Memory B cell (primary cell): ENCODE measurements around the gene ARFGAP3.
A peak's percentile ranks its signal among the peaks of the same experiment; 100 is the strongest.

Source experiments
- ATAC-seq: fragments of 150-1000 bp; cut with Tn5 transposase; 2 replicates; pipeline ENCODE4 v1.10.0; 2021; ENCODE audit warnings: low read depth, mild to moderate bottlenecking, moderate library complexity
- DNase-seq, 2 donors: peaks; one replicate each; pipeline ENCODE4 v3.0.0; 2022; ENCODE audit warnings: low spot score in 2 of 2
- H3K27ac Mint-ChIP-seq: one replicate; pipeline ENCODE4 v1.8.0; 2022; ENCODE audit warnings: mild to moderate bottlenecking, moderate library complexity, mixed read lengths
- H3K27me3 Mint-ChIP-seq: one replicate; pipeline ENCODE4 v1.8.0; 2022; ENCODE audit warnings: mixed read lengths
- H3K36me3 Mint-ChIP-seq: one replicate; pipeline ENCODE4 v1.8.0; 2022; ENCODE audit warnings: mild to moderate bottlenecking, mixed read lengths
- H3K4me1 Mint-ChIP-seq: one replicate; pipeline ENCODE4 v1.8.0; 2022; ENCODE audit warnings: mixed read lengths
- H3K4me3 Mint-ChIP-seq: one replicate; pipeline ENCODE4 v1.8.0; 2022; ENCODE audit warnings: mild to moderate bottlenecking, moderate library complexity, mixed read lengths
- H3K9me3 Mint-ChIP-seq: one replicate; pipeline ENCODE4 v1.8.0; 2022; ENCODE audit warnings: mixed read lengths

Gene ARFGAP3

DNA sequence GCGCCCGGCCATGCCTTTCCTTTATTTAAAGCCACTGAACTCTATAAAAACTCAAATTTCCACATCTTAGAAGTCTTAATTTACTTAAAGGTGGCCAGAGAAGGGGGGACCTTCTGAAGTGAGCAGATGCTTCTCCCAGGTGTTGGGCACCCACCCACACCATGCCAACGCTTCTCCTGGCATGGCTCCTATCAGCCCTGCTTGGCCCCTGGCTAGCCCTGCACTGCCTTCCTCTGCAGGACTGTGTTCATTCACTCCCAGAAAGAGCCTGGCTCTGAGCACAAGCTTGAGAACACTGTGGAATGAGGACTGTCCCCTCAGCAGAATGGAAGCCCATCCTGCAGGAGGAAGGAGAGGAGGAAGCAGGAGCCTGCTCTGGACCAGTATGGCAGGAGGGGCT lies 34.6 kb upstream of the ARFGAP3 start:
- H3K4me1 Mint-ChIP-seq = peaks cover 54% of the 10 kb centered on the region
- no peak overlapping the region for H3K4me3 Mint-ChIP-seq
- peaks cover 9% of the 10 kb centered on the region for H3K36me3 Mint-ChIP-seq
- H3K27me3 Mint-ChIP-seq = no peaks in the 10 kb centered on the region
- no peak overlapping the region for H3K27ac Mint-ChIP-seq
- DNase-seq = no peak
- no peak for ATAC-seq
- no peaks in the 10 kb centered on the region for H3K9me3 Mint-ChIP-seq

DNA sequence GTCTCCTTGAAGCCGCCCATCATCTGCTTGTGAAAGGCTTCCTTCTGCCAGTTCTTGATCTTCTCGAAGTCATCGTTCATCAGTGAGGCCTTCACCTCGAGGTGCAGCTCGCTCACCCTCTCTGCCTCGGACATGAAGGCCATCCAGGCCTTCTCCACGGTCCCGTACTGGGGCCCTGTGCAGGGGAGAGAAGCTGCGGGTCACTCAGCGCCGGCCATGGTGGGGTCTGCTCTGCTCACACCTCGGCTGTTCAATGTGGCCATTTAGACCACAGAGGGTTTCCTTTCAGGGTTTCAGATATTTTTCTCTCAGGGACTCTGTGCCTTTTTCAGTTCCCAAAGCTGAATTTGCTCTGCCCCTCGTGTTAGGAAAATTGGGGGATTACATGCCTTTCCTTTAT lies 33.9 kb upstream of the ARFGAP3 start:
- H3K27ac Mint-ChIP-seq = peak overlapping the region; percentile 38
- peaks cover 9% of the 10 kb centered on the region for H3K36me3 Mint-ChIP-seq
- no peak overlapping the region for H3K4me3 Mint-ChIP-seq
- H3K27me3 Mint-ChIP-seq = no peaks in the 10 kb centered on the region
- H3K4me1 Mint-ChIP-seq = peaks cover 49% of the 10 kb centered on the region
- no peaks in the 10 kb centered on the region for H3K9me3 Mint-ChIP-seq
- DNase-seq (no peak), ATAC-seq (no peak)

- peak overlapping the region; percentile 86 for H3K27ac Mint-ChIP-seq
- H3K27me3 Mint-ChIP-seq = no peaks in the 10 kb centered on the region
- DNase-seq (peak in 1 of 2 donors; percentile 36), ATAC-seq (peak; percentile 85)
- H3K9me3 Mint-ChIP-seq = no peaks in the 10 kb centered on the region
- peaks cover 37% of the 10 kb centered on the region for H3K4me1 Mint-ChIP-seq
- peak overlapping the region; percentile 61 for H3K4me3 Mint-ChIP-seq
- H3K36me3 Mint-ChIP-seq = peaks cover 11% of the 10 kb centered on the region
These were observed 32.2 kb upstream of the ARFGAP3 start for GRCh38 chr22:42889304-42889703.

DNA sequence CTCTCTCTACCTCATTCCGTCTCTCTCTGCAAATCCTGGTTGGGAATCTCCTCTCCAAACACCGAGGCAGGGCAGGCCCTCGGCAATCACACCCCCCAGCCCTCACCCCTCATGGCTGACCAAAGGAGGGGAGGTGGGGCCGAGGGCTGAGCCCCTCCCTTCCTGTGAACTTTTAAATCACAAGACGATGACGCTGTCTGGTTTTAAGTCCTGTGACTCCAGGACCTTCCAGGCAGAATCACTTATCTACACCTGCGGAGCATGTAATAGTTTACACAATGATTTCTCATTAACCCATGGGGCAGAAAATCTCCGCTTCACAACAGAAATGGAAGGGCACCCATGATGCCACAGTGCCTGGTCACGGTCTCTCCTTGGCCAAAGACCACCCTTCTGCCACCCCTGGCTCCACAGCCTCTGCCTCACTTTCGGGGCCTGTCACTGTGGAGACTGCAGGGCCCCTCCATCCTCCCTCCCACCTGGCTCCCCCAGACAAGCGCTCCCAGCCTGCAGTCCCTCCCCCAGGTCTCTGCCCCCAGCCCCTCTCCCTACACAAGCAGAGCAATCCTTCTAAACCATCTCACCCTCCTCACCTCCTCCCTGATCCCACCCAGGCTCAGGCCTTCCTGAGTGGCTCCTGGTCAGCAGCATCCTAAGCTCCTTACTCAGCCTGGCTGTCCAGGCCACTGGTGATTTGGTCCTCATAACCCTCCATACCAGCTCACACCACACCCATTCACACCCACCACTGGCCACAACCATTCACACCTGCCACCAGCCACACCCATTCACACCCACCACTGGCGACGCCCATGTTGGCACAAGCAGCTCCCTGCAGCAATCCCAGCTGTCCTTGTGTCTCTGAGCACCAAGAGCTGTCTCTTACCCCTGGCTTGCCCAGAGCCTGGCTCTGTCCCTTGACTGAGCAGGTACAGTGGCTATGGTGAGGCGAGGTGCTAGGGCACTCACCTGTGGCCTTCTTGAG lies 30.7 kb upstream of the ARFGAP3 start:
- peak overlapping the region; percentile 17 for H3K27ac Mint-ChIP-seq
- peaks cover 25% of the 10 kb centered on the region for H3K4me1 Mint-ChIP-seq
- H3K36me3 Mint-ChIP-seq = peaks cover 14% of the 10 kb centered on the region
- ATAC-seq (no peak), DNase-seq (no peak)
- no peak overlapping the region for H3K4me3 Mint-ChIP-seq
- H3K9me3 Mint-ChIP-seq = no peaks in the 10 kb centered on the region
- no peaks in the 10 kb centered on the region for H3K27me3 Mint-ChIP-seq

DNA sequence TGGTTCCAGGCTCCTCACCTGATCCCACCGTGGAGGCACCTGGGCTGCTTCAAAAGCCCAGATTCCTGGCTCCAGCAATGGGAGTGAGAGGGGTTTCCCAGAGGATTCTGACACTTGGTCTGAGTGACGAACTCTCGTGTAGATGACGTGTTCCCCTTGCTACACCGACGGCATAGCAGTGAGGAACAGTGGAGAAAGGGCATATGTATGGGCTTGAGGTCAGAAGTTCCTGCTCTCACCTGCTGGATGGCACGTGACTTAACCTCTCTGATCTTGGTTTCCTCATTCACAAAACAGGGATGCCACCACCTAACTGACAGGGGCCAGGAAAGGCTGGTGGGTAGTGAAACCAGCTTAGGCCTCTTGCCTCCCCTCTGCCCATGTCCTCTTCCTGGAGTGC lies 30.0 kb upstream of the ARFGAP3 start:
- DNase-seq = no peak
- peak overlapping the region; percentile 17 for H3K27ac Mint-ChIP-seq
- H3K27me3 Mint-ChIP-seq = no peaks in the 10 kb centered on the region
- H3K36me3 Mint-ChIP-seq = peaks cover 16% of the 10 kb centered on the region
- H3K4me3 Mint-ChIP-seq = no peak overlapping the region
- peaks cover 24% of the 10 kb centered on the region for H3K4me1 Mint-ChIP-seq
- no peak for ATAC-seq
- H3K9me3 Mint-ChIP-seq = no peaks in the 10 kb centered on the region

GRCh38 chr22:42885446-42885845 lies 28.4 kb upstream of the ARFGAP3 start:
- peaks cover 15% of the 10 kb centered on the region for H3K36me3 Mint-ChIP-seq
- H3K27ac Mint-ChIP-seq = peak overlapping the region; percentile 54
- H3K4me3 Mint-ChIP-seq = no peak overlapping the region
- H3K4me1 Mint-ChIP-seq = peaks cover 21% of the 10 kb centered on the region
- ATAC-seq (no peak), DNase-seq (no peak)
- H3K27me3 Mint-ChIP-seq = no peaks in the 10 kb centered on the region
- H3K9me3 Mint-ChIP-seq = no peaks in the 10 kb centered on the region

GRCh38 chr22:42884616-42885375 lies 27.7 kb upstream of the ARFGAP3 start:
- ATAC-seq = no peak
- H3K4me1 Mint-ChIP-seq = peaks cover 21% of the 10 kb centered on the region
- H3K36me3 Mint-ChIP-seq = peaks cover 17% of the 10 kb centered on the region
- no peak overlapping the region for H3K4me3 Mint-ChIP-seq
- DNase-seq = no peak
- H3K27ac Mint-ChIP-seq = no peak overlapping the region
- no peaks in the 10 kb centered on the region for H3K9me3 Mint-ChIP-seq
- H3K27me3 Mint-ChIP-seq = no peaks in the 10 kb centered on the region

GRCh38 chr22:42883970-42884369 lies 26.9 kb upstream of the ARFGAP3 start:
- DNase-seq (no peak), ATAC-seq (no peak)
- H3K27ac Mint-ChIP-seq = no peak overlapping the region
- no peak overlapping the region for H3K4me3 Mint-ChIP-seq
- H3K9me3 Mint-ChIP-seq = no peaks in the 10 kb centered on the region
- peaks cover 15% of the 10 kb centered on the region for H3K4me1 Mint-ChIP-seq
- H3K36me3 Mint-ChIP-seq = peaks cover 14% of the 10 kb centered on the region
- no peaks in the 10 kb centered on the region for H3K27me3 Mint-ChIP-seq

DNA sequence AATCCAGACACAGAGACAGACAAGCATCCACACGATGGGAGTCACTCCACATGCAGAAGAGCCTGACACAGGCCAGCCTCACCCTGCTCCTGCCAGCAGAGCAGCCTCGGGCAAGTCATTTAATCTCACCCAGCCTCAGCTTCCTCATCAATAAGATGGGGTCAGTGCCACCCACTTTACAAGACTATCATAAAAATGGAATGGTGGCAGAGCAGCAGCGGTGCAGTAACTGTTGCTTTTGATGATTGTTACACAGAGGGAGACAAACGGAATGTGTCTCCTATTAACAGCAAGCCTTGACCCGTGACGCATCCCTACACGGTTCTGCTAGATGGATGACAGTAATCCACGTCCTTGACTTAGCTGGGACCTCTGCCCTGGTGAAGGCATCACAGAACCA lies 26.0 kb upstream of the ARFGAP3 start:
- no peak overlapping the region for H3K4me3 Mint-ChIP-seq
- H3K9me3 Mint-ChIP-seq = no peaks in the 10 kb centered on the region
- peaks cover 6% of the 10 kb centered on the region for H3K4me1 Mint-ChIP-seq
- H3K36me3 Mint-ChIP-seq = peaks cover 12% of the 10 kb centered on the region
- no peak for DNase-seq
- H3K27me3 Mint-ChIP-seq = no peaks in the 10 kb centered on the region
- ATAC-seq = no peak
- no peak overlapping the region for H3K27ac Mint-ChIP-seq

DNA sequence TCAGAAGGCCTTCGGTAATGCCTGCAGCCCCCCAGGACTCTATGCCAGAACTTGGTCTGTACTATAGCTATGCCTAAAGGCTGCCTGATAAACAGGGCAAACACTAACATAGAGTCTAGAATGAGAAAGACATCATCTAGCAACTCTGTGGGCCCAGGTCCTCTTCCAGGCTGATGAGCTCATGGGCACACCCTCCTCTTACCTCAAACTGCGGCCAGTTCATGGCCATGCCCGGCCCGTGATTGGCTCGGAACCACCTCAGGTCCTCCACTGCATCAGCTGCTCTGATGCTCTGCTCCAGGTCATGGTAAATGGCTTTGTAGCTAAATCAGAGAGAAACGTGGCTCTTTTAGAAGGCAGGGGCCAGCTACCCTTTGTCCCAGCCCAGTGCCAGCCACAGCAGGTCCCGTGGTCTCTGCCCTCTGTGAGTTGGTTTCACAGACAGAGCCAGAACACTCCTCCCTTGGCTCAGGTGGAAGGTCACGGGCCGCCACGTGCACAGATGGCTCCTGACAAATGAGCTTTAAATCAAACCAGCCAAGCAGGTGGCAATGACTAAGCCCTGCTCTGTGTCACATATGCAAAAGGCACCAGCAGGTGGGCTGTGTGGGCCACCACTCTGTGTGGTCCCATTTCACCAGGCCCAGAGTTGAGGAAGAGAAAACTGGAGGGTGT lies 25.0 kb upstream of the ARFGAP3 start:
- peak; percentile 82 for ATAC-seq

GRCh38 chr22:42881298-42881697 lies 24.2 kb upstream of the ARFGAP3 start:
- Mint-ChIP-seq H3K27ac (no peak overlapping the region), H3K4me1 (peaks cover 2% of the 10 kb centered on the region), H3K9me3 (no peaks in the 10 kb centered on the region), H3K27me3 (no peaks in the 10 kb centered on the region), H3K36me3 (peaks cover 14% of the 10 kb centered on the region), H3K4me3 (no peak overlapping the region)
- DNase-seq (no peak), ATAC-seq (no peak)

More for the DNA sequence above, 25.0 kb upstream of the ARFGAP3 start:
- Mint-ChIP-seq H3K9me3 (no peaks in the 10 kb centered on the region), H3K4me1 (peaks cover 2% of the 10 kb centered on the region), H3K4me3 (no peak overlapping the region), H3K27ac (peak overlapping the region; percentile 62), H3K27me3 (no peaks in the 10 kb centered on the region), H3K36me3 (peaks cover 10% of the 10 kb centered on the region)
- DNase-seq = no peak

DNA sequence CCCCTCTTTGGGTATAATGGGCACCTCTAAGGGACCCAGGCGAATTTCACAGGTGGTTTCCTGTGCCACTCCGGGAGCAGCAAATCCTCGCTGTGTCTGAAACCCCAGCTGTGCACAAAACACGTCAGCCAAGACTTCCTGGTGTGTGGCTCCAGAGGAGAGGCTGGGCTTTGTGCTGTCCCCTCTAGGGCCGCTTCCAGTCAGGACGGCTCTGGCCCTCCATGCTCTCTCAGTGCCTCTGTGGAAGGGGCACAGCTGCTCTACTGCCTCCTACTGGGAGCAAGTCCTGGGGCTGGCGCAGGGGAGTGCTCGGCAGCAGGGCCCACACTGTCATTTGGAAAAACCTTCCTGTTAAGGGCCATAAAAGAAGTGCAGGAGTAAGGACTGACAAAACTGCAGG lies 23.7 kb upstream of the ARFGAP3 start:
- ATAC-seq = no peak
- H3K4me1 Mint-ChIP-seq = peaks cover 2% of the 10 kb centered on the region

DNA sequence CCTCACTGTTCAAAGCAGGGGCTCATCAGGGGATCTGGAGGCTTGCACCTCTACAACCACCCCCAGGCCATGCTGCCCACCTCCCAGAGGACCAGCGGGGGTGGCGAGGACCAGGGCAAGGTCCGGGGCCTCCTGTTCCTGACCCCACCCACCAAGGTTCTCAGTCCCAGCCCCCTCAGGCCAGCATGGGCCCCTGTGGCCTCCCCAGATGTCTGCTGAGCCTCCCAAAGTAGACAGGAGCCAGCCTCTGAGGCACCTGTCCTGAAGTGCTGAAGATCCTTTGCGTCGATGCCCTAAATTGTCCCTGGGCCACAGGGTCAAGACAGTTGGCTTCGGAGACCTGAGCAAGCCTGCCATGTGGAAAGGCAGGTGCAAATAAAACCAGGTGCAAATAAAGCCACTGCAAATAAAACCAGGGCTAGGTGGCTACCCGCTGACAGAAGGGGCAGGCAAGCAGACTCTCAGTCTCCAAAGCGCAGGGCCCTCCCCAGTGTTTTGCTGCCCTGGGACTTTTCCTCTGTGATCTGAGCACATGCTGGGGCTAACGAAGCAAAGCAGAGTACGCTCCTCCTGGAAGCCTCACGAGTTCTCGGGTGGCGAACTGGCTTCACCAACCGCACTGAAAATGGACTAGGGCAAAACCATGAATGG lies 22.4 kb upstream of the ARFGAP3 start:
- Mint-ChIP-seq H3K9me3 (no peaks in the 10 kb centered on the region), H3K36me3 (peaks cover 19% of the 10 kb centered on the region)

More for the DNA sequence above, 23.7 kb upstream of the ARFGAP3 start:
- Mint-ChIP-seq H3K9me3 (no peaks in the 10 kb centered on the region), H3K27ac (no peak overlapping the region), H3K36me3 (peaks cover 16% of the 10 kb centered on the region), H3K27me3 (no peaks in the 10 kb centered on the region), H3K4me3 (no peak overlapping the region)
- no peak for DNase-seq

More for the DNA sequence above, 22.4 kb upstream of the ARFGAP3 start:
- Mint-ChIP-seq H3K27ac (no peak overlapping the region), H3K4me3 (no peak overlapping the region), H3K4me1 (peaks cover 2% of the 10 kb centered on the region), H3K27me3 (no peaks in the 10 kb centered on the region)
- DNase-seq (no peak), ATAC-seq (no peak)
